Mesangial cell (primary cell): ENCODE results near the gene TMEM41B. TPM values are rescaled to one million over a fixed set of nuclear protein-coding genes. Genes with fewer than 3 reads are reported as not detected.

Source experiments
- total RNA-seq: library from RNA; depleted of rRNA; stranded (reverse); fragments of >200 nt; gene quantifications from 2 replicates; pipeline ENCODE4 v1.2.3, GENCODE V29; 2015

TMEM41B gene, protein sequence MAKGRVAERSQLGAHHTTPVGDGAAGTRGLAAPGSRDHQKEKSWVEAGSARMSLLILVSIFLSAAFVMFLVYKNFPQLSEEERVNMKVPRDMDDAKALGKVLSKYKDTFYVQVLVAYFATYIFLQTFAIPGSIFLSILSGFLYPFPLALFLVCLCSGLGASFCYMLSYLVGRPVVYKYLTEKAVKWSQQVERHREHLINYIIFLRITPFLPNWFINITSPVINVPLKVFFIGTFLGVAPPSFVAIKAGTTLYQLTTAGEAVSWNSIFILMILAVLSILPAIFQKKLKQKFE
- total RNA-seq, result 27.9 and 30.0 TPM in 2 replicates

DNA sequence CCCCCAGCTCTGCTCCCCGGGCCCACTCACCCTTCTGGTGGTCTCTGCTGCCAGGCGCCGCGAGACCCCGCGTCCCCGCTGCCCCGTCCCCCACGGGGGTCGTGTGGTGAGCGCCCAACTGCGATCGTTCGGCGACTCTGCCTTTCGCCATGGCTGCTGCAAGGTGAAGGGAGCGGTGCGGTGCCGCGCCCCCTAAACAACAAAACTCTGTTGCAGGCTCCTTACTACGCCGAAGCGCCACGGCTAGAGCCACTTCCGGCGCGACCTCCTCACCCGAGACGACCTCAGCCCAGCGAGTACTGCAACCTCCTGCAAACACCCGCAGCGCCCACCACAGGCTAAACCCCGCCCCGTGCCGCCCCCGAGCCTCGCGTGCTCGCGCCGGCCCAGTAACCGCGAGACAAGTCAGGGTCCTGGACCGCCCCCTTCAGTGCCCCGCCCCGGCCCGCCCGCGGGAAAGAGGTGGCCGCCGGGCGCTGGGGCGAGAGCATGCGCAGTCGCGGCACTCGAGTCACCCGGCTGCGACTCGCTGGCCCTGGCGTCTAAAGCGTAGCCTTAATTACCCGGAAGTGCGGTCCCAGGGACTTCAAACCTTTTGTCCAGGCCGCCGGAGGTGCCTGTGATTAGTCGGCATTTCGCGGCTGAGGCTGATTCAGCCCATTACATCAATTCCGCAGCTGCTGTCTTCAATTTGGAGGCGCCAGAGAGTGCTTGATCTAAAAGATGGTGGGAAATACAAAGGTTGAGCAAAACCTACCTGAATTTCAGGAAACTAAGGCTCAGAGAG is at the start of gene TMEM41B:
Gene TMEM41B (minus strand): TSS at position 303 of the 787 bp plus-strand sequence. CDS start 152 bp downstream, at position 151.

DNA sequence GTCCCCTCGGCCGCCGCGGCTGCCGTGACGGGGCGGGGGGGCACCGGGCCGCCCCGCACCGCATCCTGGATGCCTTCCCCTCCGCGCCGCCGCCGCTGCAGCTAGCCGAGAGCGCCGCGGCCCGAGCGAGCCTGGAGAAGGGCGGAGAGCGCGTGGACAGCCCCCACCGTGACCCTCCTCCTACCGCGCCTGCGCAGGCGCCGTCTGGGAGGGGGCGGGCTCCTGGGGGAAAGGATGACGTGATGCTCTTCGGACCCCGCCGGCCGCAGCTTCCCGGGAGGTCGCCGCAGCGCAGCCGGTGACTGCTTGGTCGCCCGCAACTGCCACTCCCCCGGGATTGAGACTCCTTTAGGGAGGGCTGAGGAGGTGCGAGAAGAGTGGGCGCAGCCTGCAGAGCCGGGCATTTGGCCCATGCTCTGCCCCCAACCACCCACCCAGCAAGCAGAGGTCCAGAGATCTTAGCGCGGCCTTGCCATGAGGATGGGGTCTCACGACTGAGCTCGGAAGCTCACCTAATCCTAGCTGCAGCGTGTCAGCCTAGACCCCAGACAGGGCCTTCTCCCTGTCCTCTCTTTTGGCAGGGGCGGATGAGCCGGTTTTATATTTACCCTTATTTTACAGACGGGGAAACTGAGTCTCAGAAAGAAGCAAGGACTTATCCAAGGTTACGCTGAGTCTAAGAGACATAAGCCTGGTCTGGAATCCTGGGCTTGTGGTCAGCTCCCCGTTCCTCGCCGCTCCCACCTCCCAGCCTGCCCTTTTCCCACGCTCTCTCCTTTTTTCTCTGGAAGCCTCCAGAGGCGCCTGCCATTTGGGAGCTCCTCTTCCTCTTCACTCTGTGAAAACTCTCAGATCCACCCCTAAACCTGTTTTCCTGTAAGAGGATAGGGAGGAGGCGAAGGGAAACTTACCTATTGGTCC is 48.9 kb downstream of the TMEM41B start, which contains the start of gene DENND5A:
Gene DENND5A (minus strand): TSS at position 140 of the 921 bp plus-strand sequence. CDS start 281 bp downstream, outside the sequence.

Other genes starting within 250 kb of the TMEM41B start
- 0.25 and 0.33 TPM in 2 replicates for gene SCUBE2, start 223.0 kb downstream of the TMEM41B start, total RNA-seq
- gene DENND5A, start 49.2 kb downstream of the TMEM41B start, total RNA-seq, result 96.3 and 96.5 TPM in 2 replicates
- 58.1 and 76.3 TPM in 2 replicates for gene IPO7, start 70.1 kb upstream of the TMEM41B start, total RNA-seq
- gene ZNF143, start 146.4 kb upstream of the TMEM41B start, total RNA-seq, result 11.3 and 16.3 TPM in 2 replicates